DND-41 (cell line): Measurements from ENCODE around the gene SQOR.

Experiments
- ATAC-seq: fragments of 200-7000 bp; cut with Tn5 transposase; 3 replicates; pipeline ENCODE4 v1.9.1; 2021; ENCODE audit warnings: low read depth; ENCODE audit not compliant: insufficient read depth
- DNase-seq: peaks from one replicate; pipeline ENCODE4 v3.0.0-alpha.2; 2020
- H2AFZ ChIP-seq: 2 replicates; pipeline ENCODE4 v1.6.0; 2012; ENCODE audit warnings: low read depth, low read length
- H3K27ac ChIP-seq: 2 replicates; pipeline ENCODE4 v1.5.1; 2012; ENCODE audit warnings: low read length, inconsistent platforms
- H3K27me3 ChIP-seq: fragments of 200-600 bp; sonication (generic); 2 replicates; pipeline ENCODE4 v1.6.0; 2012; ENCODE audit warnings: low read length, mild to moderate bottlenecking, inconsistent platforms; ENCODE audit not compliant: insufficient read depth, poor library complexity
- H3K36me3 ChIP-seq: 2 replicates; pipeline ENCODE4 v1.5.1; 2012; ENCODE audit warnings: low read length, inconsistent platforms; ENCODE audit not compliant: insufficient read depth
- H3K4me1 ChIP-seq: 2 replicates; pipeline ENCODE4 v1.5.1; 2012; ENCODE audit warnings: mild to moderate bottlenecking, low read length; ENCODE audit not compliant: insufficient read depth
- H3K4me2 ChIP-seq: 2 replicates; pipeline ENCODE4 v1.6.0; 2012; ENCODE audit warnings: mild to moderate bottlenecking, moderate library complexity, low read length, inconsistent platforms; ENCODE audit not compliant: insufficient read depth
- H3K4me3 ChIP-seq, 2 experiments: fragments of 200-600 bp in 1 of 2; shearing (Covaris generic) in 1 of 2; 2 replicates each; pipeline ENCODE4 v1.5.1; 2012 to 2016; ENCODE audit warnings: inconsistent platforms in 2 of 2, low read length in 2 of 2, mild to moderate bottlenecking in 2 of 2, low read depth in 1 of 2, moderate library complexity in 1 of 2
- H3K79me2 ChIP-seq: 2 replicates; pipeline ENCODE4 v1.6.0; 2012; ENCODE audit warnings: low read length, inconsistent platforms; ENCODE audit not compliant: insufficient read depth
- H3K9ac ChIP-seq: 2 replicates; pipeline ENCODE4 v1.6.0; 2012; ENCODE audit warnings: low read depth, mild to moderate bottlenecking, inconsistent platforms, low read length, moderate library complexity
- H3K9me3 ChIP-seq: 2 replicates; pipeline ENCODE4 v1.5.1; 2012; ENCODE audit warnings: low read length, moderate library complexity, mild to moderate bottlenecking, inconsistent platforms; ENCODE audit not compliant: insufficient read depth, severe bottlenecking
- H4K20me1 ChIP-seq: 2 replicates; pipeline ENCODE4 v1.6.0; 2012; ENCODE audit warnings: low read length; ENCODE audit not compliant: insufficient read depth
- EZH2 ChIP-seq: IDR thresholded peaks from 3 replicates; pipeline ENCODE4 v1.6.1; 2012; ENCODE audit warnings: borderline replicate concordance, low read depth, mild to moderate bottlenecking, moderate library complexity, low read length, inconsistent platforms; ENCODE audit not compliant: severe bottlenecking
- TF ChIP-seq, protein P1 (sequence below): IDR thresholded peaks from 2 replicates; pipeline ENCODE4 v1.5.1; 2012; ENCODE audit warnings: borderline replicate concordance, low read length, moderate library complexity, mild to moderate bottlenecking; ENCODE audit not compliant: poor library complexity, severe bottlenecking; ENCODE audit errors: extremely low read depth

Gene SQOR

DNA sequence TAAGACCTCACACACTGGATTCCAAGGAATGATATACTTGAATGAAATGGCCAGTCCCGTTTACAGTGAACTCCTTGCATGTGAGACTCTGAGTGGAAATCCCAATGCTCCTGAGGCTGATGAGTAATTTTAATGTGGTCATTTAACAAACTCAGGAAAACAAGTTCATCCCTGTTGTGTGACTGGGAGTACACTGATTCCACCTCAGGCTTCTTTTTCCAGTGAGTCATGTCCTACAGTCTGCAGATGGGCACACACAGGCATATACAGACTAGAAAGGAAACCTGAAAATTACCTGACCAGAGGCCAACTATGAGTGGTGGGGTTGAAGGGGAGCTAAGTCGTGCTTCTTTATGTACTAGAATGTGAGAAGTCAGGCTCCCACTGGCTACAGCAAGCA is 5.8 kb downstream of the SQOR start:
- TF ChIP-seq, protein P1, sequence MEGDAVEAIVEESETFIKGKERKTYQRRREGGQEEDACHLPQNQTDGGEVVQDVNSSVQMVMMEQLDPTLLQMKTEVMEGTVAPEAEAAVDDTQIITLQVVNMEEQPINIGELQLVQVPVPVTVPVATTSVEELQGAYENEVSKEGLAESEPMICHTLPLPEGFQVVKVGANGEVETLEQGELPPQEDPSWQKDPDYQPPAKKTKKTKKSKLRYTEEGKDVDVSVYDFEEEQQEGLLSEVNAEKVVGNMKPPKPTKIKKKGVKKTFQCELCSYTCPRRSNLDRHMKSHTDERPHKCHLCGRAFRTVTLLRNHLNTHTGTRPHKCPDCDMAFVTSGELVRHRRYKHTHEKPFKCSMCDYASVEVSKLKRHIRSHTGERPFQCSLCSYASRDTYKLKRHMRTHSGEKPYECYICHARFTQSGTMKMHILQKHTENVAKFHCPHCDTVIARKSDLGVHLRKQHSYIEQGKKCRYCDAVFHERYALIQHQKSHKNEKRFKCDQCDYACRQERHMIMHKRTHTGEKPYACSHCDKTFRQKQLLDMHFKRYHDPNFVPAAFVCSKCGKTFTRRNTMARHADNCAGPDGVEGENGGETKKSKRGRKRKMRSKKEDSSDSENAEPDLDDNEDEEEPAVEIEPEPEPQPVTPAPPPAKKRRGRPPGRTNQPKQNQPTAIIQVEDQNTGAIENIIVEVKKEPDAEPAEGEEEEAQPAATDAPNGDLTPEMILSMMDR = no peak
- no peak for TF ChIP-seq EZH2
- Histone ChIP-seq H3K4me3 (no peak overlapping the region), H3K36me3 (no peaks in the 10 kb centered on the region), H2AFZ (no peak overlapping the region), H3K4me2 (no peak overlapping the region), H3K27me3 (peaks cover 14% of the 10 kb centered on the region), H3K4me1 (peaks cover 5% of the 10 kb centered on the region), H3K9ac (no peak overlapping the region), H4K20me1 (no peaks in the 10 kb centered on the region), H3K9me3 (no peaks in the 10 kb centered on the region), H3K27ac (no peak overlapping the region), H3K79me2 (no peaks in the 10 kb centered on the region)
- no peak for DNase-seq
- no peak for ATAC-seq

DNA sequence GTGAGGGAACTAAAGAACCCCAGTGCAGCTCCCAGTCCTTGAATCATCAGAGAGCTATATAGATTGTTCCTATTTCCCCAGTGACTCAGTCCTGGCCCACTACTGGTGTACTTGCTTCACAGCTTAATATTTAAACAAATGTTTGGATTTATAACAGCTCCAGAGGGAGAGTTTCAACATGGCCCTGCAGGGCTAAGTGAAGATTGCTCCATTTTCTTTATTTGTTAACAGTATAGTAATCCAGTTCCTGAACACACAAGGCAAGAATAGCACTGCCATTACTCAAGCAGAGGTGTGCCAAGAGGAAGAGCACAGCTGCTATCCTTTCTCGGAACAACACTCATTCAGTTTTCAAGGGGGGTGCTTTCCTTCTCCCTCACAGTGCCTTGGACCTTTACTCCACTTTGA is 6.5 kb downstream of the SQOR start:
- Histone ChIP-seq H3K4me3 (no peak overlapping the region), H3K79me2 (no peaks in the 10 kb centered on the region), H3K9ac (no peak overlapping the region), H2AFZ (no peak overlapping the region), H4K20me1 (no peaks in the 10 kb centered on the region), H3K36me3 (no peaks in the 10 kb centered on the region), H3K9me3 (no peaks in the 10 kb centered on the region), H3K27ac (no peak overlapping the region), H3K4me2 (no peak overlapping the region), H3K27me3 (peaks cover 8% of the 10 kb centered on the region), H3K4me1 (peaks cover 5% of the 10 kb centered on the region)
- DNase-seq (no peak), ATAC-seq (no peak)
- no peak for TF ChIP-seq EZH2
- TF ChIP-seq, protein P1 = no peak

DNA sequence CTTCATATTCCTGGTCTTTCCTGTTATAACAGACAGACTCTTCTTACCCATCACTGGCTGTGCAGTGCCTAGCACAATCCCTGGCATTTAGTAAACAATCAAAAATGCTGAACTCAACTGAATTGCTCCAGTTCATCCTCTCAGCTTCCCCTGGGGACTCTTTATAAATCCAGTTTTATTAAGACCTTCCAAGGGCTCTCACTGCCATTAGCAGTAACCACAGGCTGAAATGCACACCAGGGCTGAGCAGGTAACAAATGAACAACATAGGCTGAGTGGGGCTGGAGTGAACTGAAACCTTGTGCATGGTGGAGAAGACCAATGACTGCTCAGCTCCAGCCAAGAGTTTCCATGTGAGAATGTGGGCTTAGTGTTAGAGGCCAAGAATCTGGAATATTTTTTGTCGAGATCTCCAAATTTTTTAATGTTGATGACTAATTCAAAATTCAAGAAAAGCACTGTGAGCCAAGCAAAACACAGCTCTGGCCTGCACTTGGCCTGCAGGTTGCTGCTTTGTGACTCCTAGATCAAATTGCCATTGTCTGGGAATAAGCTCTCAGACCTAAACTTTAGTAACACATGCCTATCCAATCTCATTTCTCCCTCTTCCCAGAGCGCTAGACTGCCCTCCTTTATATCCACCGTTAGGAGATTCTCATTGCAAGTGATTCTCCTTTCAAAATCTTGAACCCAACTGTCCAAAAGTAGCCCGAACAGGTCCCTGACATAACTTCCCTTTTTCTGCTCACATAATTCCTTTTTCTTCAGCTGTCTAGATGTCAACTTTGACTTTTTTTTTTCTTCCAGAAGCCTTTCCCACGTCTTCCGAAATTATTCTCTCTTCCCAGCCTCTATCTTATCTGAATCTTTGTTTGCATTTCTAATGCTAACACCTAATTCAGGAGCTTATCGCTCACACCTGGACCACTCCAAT is 7.4 kb downstream of the SQOR start:
- H3K4me3 ChIP-seq = no peak overlapping the region
- peaks cover 5% of the 10 kb centered on the region for H3K27me3 ChIP-seq
- no peaks in the 10 kb centered on the region for H3K36me3 ChIP-seq
- H3K4me1 ChIP-seq = peaks cover 5% of the 10 kb centered on the region
- no peak overlapping the region for H3K27ac ChIP-seq
- H2AFZ ChIP-seq = no peak overlapping the region
- no peaks in the 10 kb centered on the region for H3K79me2 ChIP-seq
- no peaks in the 10 kb centered on the region for H3K9me3 ChIP-seq
- no peak for TF ChIP-seq EZH2
- TF ChIP-seq, protein P1 = no peak
- no peak overlapping the region for H3K4me2 ChIP-seq
- no peaks in the 10 kb centered on the region for H4K20me1 ChIP-seq
- DNase-seq = no peak
- no peak for ATAC-seq
- H3K9ac ChIP-seq = no peak overlapping the region
